Measurements from ENCODE around the gene CCL20. TPM values are rescaled to one million over a fixed set of nuclear protein-coding genes. Genes with fewer than 3 reads are reported as not detected.
"Not testable (repeated sequence)": the region's sequence is repeated elsewhere in the genome, so short reads cannot be mapped to it uniquely, and the experiment has no call there.

Gene CCL20, protein sequence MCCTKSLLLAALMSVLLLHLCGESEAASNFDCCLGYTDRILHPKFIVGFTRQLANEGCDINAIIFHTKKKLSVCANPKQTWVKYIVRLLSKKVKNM
- total RNA-seq (2014; rRNA removed; shearing (Covaris generic)) = 0.23 and 0.92 TPM in 2 replicates
- 1.8 and 3.2 TPM in 2 replicates for polyA plus RNA-seq (2015; cell fraction: cytosol; rRNA removed)
- 2.5 and 9.4 TPM in 2 replicates for polyA plus RNA-seq (2015; cell fraction: nucleus; rRNA removed)

DNA sequence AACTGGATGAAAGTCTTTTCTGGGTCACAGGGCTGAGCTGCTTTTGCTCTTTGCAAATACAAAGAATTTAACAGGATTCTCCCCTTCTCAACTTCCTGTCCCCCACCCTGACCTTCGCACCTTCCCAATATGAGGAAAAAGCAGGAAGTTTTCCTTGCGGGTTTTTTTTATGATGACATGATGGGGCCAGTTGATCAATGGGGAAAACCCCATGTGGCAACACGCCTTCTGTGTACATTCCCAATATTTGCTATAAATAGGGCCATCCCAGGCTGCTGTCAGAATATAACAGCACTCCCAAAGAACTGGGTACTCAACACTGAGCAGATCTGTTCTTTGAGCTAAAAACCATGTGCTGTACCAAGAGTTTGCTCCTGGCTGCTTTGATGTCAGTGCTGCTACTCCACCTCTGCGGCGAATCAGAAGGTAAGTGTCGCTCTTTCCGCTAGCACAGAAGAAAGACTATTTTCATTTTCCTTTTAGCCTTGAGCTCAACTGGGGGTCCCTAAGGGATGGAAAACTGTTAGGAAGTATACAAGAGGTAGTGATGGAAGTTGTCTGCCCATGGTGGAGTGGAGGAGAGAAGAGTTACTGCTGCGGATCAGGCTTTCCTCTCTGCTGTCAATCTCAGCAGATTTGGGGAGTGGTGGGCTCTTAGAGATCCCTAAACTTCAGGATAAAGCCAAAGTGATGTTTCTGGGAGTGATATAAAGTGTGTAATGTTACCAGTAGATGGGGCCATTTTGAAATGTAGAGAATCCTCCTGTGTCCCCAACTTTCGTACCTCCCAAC lies at the start of gene CCL20:
CCL20 (plus strand) TSS at position 281 of the 792 bp plus-strand sequence; CDS start at position 351, 70 bp downstream.
- no peak for DNase-seq (ENCODE audit: low read depth)

DNA sequence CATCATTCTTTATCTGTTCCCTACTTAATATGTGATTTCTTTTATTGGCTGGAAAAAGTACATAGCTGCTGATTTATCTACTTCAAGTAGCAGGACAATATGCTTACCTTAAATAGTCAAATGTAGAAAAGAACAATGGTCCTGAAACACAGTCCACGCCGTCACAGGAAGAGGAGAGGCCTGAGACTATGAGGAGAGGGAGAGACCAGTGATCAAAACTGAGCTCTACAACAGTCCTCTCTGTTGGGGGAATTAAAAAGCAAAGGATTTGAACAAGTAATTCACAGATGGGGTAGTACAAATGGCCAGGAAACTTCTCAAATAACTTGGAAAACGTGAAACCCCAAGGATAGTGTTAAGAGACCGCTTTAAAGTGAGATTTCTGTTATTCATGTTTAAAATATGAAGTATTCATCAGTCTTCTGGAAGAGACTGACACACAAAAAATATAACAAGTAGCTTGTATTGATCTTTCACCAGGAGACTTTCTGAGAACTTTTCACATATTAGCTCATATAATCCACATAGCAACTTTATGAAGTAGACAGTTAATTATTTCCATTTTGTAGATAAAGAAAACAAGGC lies 47.8 kb upstream of the CCL20 start:
- DNase-seq (ENCODE audit: low read depth) = no peak

DNA sequence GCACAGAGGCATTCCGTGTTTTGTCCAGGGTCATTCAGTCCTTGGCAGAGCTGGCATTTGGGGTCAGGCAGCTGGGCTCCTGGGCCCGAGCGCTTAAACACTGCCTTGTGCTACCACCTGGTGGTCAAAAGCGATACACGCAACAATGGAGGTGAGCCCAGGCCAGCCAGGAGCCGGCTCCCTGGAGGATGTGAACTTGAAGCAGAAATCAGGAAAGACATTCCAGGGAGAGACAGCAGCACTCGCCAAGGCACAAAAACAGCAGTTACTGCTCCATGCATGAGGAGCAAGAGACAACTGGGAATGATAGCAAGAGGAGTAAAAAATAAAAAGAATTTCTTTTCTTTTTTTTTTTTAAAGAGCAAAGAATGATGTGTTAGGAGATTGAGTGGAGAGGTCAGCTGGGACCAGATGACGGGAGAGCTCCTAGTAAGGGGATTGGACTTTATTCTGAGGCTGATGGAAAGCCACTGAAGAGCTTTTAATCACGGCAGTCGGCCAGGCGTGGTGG lies 47.2 kb upstream of the CCL20 start:
- peak; percentile 73 for DNase-seq (ENCODE audit: low read depth)

DNA sequence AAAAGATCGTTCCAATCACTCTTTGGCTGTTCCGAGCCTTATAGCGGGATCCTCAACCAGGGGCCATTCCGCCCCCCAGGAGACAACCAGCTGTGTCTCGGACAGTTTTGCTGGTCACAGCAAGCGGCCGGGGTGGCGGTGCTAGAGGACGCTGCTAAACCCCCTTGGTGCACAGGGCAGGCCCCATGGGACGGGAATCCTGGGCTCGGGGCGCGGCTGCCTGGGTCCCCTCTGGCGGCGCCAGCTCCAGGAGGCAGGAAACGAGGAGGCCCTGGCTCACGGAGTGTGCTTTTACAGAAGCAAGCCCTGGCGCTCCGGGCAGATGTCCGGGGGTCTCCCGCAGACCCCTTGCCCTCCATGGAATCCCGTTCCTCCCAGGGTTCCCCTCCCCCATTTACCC lies 45.8 kb upstream of the CCL20 start:
- DNase-seq (ENCODE audit: low read depth) = no peak

DNA sequence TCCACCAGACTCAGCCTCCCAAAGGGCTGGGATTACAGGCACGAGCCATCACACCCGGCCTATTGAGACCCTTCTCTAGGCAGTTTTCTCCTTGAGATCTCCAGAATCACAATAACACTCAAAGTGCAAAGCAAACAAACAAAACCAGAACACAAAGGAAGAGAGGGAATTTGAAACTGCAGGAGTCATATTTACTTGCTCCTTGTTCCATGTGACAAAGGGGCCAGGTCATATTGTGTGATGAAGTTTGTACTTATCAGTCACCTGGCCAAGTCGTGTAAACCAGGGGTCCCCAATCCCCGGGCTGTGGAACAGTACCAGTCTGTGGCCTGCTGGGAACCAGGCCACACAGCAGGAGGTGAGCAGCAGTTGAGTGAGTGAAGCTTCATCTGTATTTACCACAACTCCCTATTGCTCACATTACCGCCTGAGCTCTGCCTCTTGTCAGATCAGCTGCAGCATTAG lies 41.4 kb upstream of the CCL20 start:
- DNase-seq (ENCODE audit: low read depth) = no peak

DNA sequence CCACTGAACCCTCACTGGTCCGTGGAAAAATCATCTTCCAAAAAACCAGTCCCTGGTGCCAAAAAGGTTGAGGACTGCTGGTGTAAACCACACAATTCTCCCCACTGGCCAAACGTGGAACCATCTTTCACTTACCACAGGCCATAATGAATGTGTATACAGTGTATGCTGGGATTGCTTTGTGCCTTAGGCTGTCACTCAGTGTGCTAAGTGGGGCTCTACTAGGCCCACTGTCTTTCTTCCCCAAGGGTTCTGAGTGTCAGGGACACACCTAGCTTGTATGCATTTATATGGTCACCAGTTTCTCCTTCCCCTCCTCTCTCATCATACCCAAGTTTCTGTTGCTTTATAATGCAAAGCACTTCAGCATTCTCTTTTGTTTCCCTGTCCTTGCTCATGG lies 40.7 kb upstream of the CCL20 start:
- no peak for DNase-seq (ENCODE audit: low read depth)

DNA sequence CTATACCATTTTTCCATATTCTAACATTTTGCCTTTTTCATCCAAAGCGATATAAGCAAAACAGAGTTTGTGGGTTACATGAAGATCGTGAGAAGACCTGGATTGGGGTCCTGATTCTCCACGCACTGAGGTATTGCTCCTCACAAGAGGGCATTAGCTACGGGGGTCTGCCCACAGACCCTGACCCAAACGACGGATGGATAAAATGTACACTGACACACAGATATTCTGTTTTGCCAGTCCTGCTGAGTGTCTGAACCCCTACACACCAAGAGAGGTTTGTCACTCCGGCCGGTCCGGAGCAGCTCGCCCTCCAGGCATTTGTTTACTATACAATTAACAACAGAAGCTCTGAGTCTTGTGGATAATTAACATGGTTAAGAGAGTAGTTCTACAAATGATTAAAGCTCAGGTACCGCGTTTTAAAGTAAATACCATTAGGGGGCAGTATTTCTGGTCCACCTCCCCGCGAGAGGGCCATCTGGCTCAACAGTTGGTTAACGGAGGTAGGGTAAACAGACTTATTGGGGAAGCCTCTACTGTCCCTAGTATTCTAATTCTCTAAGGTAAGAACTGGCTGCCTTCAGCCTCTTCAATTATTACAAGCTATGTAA lies 39.5 kb upstream of the CCL20 start:
- no peak for DNase-seq (ENCODE audit: low read depth)

DNA sequence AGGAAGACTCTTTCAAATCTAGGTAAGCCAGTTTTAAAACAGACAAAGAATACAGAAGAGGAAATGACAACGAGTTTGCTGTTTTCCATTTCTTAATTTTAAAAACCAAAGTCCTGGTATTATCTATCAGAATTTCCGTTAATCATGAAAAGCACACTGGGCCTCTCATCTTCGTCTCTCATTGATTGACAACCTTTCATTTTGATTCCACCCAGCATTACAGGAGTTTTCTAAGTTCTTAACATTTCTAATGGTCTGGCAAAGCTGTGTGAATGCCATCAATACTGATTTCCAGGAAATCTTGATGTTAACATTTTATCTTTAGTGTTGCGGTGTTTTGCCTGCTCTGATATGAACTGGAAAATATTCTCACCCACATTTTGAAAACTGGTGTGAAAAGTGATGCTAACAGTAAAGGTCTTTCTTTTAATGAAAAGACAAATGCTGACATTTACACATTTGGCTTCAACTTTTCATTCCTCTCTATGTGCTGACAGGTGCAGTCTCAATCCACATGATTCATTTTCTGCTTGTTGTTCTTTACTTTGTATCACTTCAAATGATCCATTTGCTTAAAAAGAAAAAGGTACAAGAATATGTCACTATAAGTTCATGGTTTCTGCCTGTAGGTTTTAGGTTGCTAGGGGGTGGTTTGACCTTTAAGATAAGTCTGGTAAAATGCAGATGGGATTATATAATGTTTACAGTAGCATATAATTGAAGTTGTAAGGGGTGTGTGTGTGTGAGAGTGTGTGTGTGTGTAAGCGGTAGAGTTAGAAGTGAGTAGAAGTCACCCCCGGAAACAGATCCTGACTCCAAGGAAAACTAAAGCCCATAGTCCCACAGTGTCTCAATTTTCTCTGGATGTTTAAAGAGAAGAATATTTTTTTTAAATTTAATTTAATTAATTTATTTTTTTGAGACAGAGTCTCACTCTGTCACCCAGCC lies 38.5 kb upstream of the CCL20 start:
- no peak for DNase-seq (ENCODE audit: low read depth)

DNA sequence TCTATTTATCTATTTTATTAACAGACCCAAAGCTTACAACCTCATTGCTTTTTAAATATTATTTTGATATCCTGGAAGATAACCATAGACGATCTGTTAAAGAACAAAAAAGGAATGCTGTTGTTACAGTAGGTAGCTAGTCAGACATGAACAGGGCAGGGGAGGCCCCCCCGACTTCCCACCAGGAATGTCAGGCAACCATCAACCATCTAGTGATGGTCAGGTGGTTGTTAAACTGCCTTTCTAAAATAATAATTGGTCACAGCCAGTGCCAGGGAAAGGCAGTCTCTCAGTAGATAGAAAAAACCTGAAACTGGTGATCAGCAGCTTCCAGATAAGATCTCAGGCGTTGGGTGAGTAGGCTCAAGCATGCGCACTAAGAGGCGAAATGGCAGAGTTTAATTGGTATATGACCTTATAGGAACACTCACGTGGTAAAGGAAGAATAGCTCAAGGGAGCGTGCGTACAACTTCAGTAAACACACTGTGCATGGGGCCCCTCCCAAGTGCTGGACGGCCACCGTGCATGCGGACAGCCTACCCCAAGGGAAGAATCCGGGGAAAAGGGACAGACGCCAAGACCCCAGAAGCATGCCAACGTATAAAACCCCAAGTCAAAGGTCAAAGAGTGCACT lies 32.5 kb upstream of the CCL20 start:
- DNase-seq (ENCODE audit: low read depth) = no peak

DNA sequence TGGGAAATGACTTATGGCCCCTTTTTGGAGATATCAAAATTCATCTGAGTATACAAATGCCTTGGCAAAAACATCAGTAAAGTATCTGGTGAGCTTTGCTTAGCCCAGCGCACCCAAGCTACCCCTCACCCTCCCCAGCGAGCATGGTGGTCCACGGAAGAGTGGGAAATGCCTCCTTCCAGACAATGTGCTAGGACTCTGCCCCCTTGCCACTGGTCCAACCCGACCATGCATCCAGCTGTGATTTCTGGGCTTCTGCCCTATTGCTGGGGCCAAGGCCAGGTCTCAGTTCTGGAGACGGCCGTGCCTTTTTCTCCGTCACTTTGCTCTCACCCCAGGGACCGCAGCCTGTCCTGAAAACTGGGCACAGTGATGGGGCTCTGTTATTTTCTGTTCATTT lies 31.8 kb upstream of the CCL20 start:
- no peak for DNase-seq (ENCODE audit: low read depth)

DNA sequence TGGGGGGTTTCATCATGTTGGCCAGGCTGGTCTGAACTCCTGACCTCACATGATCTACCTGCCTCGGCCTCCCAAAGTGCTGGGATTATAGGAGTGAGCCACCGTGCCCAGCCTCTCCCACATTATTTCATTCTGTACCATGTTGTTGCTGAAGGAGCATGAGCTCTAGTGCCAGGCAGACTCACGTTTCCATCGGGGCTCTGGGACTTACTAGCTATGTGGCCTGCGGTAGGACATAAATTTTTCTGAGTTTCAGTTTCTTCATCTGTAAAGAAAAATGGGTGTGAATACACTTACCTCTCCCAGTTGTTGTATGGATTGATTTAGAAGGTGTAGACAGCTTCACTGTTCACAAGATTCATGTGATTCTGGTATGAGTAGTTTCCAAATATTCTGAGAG lies 30.8 kb upstream of the CCL20 start:
- no peak for DNase-seq (ENCODE audit: low read depth)

DNA sequence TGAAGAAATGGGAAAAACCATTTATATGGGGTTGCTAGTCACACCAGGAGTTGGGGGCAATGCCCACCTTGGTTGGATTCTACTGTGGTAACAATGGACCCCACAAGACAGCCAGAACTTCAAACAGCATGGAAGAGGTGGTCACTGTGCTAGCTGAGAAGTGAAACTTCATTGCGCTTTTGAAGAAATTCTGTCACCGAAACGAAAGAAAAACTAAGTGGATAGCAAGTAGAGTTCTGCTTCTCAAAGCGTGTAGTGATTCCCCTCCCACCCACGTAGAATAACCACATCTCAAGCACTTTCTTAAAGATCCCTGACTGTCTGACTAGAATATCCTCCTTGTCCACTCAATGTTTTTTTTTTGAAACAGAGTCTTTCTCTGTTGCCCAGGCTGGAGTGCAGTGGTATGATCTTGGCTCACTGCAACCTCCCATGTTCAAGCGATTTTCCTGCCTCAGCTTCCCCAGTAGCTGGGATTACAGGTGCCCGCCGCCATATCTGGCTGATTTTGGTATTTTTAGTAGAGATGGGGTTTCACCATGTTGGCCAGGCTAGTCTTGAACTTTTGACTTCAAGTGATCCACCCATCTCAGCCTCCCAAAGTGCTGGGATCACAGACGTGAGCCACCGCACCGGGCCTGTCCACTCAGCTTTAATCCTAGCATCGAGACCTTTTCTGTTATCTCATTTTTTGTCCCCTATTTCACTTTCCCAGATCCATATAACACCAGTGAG lies 30.1 kb upstream of the CCL20 start:
- no peak for DNase-seq (ENCODE audit: low read depth)

DNA sequence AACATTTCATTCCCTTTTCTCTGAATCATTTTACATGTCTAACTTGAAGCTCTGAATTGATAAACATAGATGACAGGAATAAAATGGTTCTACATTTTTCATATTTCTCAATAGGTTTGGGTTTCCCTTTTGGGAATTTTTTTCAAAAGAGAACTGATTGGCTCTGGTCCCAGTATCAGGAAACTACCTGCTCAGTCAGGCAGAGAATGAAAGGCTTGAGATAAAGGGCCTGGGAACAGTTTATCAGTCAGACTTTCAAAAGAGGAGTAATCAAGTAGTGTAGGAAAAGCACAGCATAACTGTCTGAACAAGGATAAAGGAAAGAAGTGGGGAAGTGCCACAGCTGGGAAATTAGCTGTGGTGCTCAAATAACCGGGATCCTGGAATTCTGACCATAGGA lies 28.3 kb upstream of the CCL20 start:
- no peak for DNase-seq (ENCODE audit: low read depth)

DNA sequence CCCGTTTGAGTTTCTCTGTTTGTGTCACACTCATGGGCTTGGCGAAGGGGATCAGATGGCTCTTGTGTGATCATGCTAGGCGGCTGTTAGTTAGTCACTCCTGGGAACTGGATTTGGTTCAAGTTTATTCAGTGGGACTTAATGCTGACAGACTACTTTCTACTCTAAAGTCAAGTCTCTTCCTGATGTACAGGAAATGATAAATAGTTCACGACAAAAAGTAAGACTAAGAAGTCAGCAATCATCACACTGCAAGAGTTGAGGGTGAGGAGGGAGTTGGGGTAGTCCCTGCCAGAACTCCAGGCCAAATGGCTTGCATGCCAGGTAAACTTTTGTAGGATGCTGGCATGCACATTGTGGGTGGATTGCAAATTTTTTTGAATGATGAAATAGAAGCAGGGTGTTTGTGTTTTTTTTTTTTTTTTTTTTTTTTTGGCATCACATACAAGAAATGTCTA lies 25.1 kb upstream of the CCL20 start:
- peak; percentile 61 for DNase-seq (ENCODE audit: low read depth)

DNA sequence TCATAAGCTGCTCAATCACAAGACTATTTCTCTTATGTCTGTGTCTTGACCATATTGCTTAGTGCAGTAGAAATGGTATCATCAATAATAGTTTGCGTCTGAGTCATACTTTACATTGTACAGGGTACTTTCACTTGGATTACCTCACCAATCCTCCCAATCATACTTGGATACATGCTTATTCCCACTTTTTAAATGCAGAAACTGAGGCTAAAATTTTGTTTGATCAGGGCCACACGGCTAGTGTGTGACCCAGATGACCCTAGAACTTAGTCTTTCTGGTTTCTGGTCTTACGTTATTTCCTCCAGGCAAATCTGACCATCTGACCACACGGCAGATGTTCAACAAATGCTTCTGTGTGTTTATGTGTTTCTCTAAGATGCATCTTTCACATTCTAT lies 23.8 kb upstream of the CCL20 start:
- DNase-seq (ENCODE audit: low read depth) = no peak

DNA sequence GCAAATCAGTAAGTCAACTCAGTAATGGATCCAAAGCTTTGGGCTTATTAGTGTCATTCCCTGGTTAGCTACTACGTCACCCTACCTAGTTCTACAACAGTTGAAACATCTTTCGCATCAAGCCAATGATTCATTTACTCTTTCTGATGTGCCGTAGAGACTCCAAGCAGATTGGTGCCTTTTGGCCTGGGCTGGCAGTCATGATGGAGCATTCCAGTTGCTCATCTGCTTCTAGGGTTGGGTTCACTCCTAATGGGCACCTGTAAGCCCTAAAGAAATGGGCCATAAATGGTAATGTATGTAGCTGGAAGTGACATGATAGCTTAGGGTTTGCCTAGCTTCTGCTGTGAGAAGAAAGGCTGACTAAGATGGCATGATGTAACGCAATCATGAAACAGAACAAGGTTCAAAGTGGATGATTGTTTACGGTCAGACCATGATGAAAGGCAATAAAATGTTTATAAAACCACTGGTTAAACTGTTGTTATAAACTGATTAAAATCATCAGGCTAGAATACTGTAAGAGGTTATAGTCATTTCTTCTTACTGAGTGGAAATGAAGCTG lies 20.4 kb upstream of the CCL20 start:
- DNase-seq (ENCODE audit: low read depth) = no peak

DNA sequence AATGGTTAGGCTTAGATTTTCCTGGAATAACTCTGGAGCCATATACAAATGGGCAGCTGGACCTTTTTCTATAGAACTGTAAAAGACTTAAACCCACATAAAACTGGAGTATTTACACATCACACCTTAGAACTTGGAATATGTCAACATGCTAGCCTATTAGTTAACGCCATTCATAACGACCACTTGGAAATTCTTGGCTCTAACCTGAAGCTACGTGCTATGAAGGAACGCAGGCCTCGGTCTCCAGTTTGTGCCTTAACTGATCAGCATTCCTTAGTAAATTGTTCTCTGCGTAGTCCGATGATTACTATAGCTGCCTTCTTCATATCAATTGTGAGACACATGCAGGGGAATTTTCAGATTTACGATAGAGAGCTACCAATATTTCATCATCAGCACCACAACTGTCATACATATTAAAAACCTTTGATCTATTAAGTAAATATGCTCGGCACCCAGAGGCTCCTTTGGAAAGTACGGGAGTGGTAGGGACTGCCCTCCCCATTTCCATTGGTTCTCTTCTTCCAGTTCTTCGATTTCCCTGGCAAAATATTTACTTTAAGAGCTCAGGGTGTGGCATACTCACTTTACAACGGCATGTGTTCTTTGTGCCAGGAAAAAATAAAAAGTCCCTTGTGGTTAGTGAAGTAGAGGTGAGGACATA lies 17.5 kb upstream of the CCL20 start:
- no peak for DNase-seq (ENCODE audit: low read depth)

DNA sequence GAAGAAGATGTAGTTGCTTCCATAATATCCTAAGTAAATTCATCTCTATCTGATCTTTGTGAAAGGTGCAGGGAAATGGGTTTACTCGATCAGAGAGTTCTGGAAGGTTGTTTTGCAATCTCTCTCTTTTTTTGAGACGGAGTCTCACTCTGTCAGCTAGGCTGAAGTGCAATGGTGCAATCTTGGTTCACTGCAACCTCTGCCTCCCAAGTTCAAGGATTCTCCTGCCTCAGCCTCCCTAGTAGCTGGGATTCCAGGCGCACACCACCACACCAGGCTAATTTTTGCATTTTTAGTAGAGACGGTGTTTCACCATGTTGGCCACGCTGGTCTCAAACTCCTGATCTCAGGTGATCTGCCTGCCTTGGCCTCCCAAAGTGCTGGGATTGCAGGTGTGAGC lies 16.9 kb upstream of the CCL20 start:
- not testable (repeated sequence) for DNase-seq (ENCODE audit: low read depth)

DNA sequence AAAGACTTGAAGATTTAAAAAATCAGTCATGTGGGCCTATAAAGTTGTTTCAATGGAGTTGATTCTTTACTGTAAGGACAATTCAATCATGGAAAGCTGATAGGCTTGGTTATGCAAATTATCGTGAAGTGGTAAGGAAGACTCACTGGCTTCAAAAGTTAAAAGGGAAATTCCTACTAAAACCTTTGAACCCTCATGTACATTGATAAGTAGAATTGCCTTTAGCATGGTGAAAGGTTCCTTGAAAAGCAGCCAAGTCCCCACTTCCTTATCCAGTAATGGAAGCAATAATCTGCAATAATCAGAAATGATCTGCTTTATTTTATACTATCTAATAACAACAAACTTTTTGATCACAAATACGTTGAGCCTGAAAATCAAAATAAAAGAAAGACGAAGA lies 14.4 kb upstream of the CCL20 start:
- DNase-seq (ENCODE audit: low read depth) = no peak

Measured in HT1080 (cell line).